Activated T-helper 9 cell treated with anti-CD3 and anti-CD28 coated beads, Interleukin-2, amount 50 U/mL, for 16 hours (primary cell): ENCODE measurements around the gene TGFBR1.

Experiments
- DNase-seq: peaks from one replicate; pipeline ENCODE4 v3.0.0-alpha.2; 2020; ENCODE audit warnings: low read depth

TGFBR1 gene

DNA sequence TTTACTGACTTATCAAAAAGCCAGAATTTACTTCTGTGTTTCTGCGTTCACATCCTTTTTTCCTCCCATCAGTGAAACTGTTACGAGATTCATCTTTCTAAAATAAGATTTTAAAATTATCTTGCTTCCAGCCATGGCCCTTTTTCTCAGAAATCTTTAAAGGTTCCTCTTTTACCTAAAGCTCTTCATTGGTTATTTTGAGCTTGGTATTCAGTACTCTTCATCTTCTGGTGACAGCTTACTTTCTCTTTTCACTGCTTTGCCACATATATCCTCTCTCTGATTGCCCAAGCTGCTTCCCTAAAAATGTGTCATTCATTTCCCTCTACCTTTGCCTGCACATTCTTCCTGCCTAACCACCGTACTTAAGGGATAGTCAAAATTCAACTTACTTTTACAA, 32.3 kb downstream of the TGFBR1 start:
- DNase-seq: no peak

DNA sequence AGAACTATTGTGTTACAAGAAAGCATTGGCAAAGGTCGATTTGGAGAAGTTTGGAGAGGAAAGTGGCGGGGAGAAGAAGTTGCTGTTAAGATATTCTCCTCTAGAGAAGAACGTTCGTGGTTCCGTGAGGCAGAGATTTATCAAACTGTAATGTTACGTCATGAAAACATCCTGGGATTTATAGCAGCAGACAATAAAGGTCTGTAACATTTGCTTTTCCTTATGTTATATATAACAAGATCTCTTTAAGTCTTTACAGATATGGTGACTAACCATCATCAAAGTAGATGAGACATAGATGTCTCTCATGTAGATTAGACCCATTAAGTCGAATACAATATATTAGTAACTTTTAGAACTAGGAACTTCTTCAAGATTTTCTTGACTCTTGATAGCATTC, 33.0 kb downstream of the TGFBR1 start:
- DNase-seq: no peak

GRCh38 chr9:99138424-99139284, 33.7 kb downstream of the TGFBR1 start:
- DNase-seq: no peak

GRCh38 chr9:99139868-99140267, 35.0 kb downstream of the TGFBR1 start:
- no peak for DNase-seq

- DNase-seq: peak; percentile 24
Measured at GRCh38 chr9:99140685-99141314, 35.9 kb downstream of the TGFBR1 start.

GRCh38 chr9:99141849-99142248, 36.9 kb downstream of the TGFBR1 start:
- no peak for DNase-seq

DNA sequence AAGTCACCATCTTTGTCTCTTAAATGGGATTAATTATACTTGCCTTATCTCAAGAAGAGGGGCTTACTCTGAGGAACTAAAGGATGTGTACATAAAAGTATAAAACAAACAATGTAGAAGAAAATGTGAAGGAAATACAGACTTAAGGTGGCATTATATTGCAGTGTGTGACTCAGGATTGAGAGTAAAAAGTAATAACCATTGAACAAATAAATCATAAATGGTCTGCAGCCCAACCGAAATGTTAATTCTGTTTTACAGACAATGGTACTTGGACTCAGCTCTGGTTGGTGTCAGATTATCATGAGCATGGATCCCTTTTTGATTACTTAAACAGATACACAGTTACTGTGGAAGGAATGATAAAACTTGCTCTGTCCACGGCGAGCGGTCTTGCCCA, 37.4 kb downstream of the TGFBR1 start:
- DNase-seq: no peak

DNA sequence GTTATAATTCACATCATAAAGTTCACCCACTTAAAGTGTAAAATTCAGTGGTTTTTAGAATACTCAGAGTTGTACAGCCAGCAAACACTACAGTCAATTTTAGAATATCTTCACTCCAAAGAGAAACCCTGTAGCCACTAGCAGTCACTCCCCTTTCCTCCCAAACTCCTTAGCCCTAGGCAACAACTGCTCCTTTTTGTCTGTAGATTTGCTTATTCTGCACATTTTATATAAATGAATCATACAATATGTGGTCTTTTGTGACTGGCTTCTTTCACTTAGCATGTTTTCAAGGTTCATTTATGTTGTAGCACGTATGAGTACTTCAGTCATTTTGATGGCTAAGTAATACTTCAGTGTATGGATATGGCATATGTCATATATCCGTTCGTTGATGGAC, 38.7 kb downstream of the TGFBR1 start:
- DNase-seq: no peak

- no peak for DNase-seq
Measured at GRCh38 chr9:99144966-99145365, 40.1 kb downstream of the TGFBR1 start.

DNA sequence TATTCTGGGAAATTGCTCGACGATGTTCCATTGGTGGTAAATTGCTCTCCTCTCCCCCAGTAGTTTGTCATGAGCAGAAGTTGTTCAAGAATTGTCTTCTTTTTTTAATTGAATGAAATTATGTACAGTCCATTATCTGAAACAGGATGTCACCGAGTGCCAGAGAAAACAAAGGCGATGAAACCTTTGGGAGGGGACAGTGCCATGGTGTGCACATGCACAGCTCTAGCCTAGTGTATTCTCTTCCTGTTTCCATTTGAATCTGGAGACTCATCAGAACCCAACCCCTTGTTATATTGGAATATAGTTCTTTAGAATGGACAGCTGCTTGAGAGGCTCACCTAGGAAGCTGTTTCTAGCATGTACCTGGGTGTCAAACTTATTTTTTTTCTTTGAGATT, 41.7 kb downstream of the TGFBR1 start:
- no peak for DNase-seq

DNA sequence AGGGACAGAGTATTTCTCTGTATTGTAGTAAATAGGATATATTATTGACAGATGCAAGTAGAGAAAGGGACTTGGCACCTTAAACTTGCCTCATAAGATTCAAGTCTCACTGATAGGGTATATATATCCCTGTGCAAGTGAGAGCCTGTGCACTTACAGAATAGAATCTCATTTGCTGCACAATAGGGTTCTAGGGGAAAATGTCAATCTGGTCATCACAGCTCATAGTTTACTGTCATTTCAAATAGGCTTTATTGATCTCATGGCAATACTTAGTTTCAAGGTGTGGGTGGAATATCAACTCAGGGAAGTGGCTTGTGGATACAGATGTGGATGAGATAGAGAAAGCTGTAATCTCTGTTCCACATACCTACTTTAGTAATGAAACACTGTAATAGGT, 42.3 kb downstream of the TGFBR1 start:
- no peak for DNase-seq

GRCh38 chr9:99150451-99151171, 45.7 kb downstream of the TGFBR1 start:
- no peak for DNase-seq

- DNase-seq: no peak
Measured at GRCh38 chr9:99154356-99154755, 49.4 kb downstream of the TGFBR1 start.

DNA sequence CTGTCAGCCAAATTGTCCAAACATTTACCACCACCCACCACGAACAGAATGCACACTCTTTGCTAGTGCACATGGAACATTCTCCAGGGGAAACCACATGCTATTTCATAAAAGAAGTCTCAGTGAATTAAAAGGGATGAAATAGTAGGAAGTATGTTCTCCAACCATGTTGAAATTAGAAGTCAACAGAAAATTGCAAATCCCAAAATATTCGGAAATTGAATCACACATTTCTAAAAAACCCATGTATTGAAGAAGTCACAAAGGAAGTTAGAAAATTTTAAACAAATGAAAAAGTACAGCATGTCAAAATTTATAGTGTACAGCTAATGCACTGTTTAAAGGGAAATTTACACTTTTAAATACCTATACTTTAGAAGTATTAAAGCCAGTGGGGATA, 50.8 kb downstream of the TGFBR1 start:
- no peak for DNase-seq

GRCh38 chr9:99158629-99159028, 53.7 kb downstream of the TGFBR1 start:
- no peak for DNase-seq

DNA sequence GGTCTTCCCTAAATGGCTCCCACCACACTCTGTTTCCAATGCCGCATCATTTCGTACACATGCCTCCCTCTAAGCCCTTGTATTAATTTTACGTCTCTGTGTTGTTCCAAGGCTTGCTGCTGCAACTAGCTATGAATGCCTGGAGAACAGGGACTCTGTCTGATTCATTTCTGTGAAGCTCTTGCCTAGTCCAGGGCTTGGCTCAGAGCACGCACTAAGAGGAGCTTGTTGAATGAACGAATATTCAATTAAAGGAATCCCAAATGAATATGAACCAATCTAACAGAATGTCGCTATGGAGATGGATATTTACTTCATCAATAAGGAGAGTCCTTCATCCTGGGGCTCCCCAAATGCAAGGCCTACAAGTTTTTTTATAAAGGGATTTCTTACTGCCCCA, 55.3 kb downstream of the TGFBR1 start:
- DNase-seq: no peak

DNA sequence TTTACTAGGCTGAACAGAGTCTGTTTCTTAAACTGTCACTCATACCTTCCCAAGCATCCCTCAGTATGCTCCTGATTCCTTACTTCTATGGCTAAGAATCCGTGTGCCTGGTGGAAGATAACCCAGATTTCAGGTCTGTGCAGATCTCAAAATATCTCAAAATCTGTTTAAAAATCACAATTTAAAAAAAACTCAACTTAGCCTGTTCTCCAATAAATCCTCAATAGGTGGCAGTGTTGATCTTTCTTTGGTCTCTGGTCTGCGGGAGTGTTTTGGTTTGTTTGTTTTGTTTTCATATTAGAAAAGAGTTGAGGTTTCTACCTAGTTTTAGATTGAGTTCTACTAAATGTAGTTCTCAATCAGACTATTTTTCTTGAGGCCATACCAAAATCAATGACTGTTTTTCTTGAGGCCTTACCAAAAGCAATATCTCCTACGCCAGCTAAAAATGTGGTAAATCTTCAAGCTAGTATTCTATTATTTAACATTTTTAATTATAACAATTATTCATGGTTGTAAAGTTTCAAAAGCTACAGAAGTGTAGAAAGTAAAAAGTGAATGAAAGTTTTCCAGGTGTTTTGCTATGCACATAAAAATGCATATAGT, 57.9 kb downstream of the TGFBR1 start:
- no peak for DNase-seq

DNA sequence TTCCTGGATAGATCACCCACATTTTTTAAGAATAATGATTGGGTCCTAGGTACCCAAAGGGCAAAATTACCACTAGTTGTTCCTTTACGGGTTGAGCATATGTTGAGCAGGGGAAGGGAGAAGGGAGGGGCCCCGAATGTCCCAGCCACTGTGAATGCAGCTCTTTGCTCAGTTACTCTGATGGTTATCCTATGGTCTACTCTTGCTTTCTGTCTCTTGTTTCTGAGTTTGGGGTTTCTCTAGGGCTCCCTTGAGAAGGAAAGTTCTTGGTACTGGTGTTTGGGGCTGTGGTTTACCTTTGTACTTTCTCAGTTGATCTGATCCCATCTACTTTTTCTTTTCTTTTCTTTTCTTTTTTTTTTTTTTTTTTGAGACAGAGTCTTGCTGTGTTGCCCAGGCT, 61.2 kb downstream of the TGFBR1 start:
- no peak for DNase-seq

- DNase-seq: no peak
Measured at GRCh38 chr9:99167119-99167518, 62.2 kb downstream of the TGFBR1 start.

DNA sequence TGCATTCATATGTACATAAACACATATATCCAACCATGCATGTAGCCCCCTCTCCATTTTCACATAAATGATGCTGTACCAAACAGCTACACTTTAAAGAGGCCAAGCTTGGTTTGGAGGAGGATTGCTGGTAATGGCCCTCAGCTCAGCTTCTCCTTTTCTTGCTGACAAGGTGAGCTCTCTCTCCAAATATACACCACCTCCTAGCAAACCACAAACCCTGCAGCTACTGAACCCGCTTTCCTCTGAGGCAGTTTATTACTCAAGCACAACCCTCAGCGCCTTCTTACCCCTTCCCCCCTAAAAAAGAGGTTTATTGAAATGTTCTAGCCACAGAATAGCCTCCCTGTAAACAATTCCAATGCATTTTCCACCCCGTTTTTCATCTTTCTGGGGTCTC, 62.8 kb downstream of the TGFBR1 start:
- DNase-seq: no peak

- no peak for DNase-seq
Measured at GRCh38 chr9:99169086-99169485, 64.2 kb downstream of the TGFBR1 start.

GRCh38 chr9:99169982-99170761, 65.3 kb downstream of the TGFBR1 start:
- DNase-seq: no peak
